Inferior parietal cortex (tissue), 1 donor: ENCODE data around the gene PRR14.

Experiments used
- DNase-seq: peaks from one replicate; pipeline ENCODE4 v3.0.0-alpha.2; 2016; ENCODE audit errors: extremely low spot score

The PRR14 gene

DNA sequence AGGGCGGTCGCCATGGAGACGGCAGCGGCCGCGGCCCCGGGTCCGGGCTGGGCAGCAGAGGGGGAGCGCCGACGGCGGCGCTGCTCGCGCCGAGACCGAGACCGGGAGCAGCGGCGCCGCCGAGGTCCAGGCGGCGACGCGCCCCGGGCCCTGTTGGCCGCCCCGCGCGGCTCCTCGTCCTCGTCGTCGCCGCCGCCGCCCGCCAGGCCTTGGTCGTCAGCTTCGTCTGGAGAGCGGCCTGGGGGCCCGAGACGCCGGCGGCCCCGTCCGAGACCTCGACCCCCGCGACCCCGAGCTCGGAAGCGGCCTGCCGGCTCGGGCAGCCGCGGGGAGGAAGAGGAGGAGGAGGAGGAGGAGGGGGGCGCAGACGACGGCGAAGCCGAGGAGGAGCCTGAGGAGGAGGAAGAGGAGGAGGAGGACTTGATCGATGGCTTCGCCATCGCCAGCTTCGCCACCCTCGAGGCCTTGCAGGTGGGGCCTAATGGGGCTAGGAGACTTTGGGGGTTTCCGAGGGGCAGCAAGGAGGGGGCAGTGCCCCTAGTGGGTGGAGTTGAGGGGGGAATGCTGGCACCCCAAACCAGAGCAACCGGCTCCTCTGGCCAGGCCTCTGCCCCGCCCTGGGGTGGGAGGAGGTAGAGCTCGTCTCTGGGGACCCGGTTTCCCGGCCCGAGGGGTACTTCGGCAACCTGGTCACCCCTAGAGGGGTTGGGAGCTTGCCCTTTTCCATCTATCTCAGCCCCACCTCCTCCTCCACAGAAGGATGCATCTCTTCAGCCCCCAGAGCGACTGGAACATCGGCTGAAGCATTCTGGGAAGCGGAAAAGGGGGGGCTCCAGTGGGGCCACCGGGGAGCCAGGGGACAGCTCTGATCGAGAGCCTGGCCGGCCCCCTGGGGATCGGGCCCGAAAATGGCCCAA lies 9.0 kb downstream of the PRR14 start:
- no peak for DNase-seq

DNA sequence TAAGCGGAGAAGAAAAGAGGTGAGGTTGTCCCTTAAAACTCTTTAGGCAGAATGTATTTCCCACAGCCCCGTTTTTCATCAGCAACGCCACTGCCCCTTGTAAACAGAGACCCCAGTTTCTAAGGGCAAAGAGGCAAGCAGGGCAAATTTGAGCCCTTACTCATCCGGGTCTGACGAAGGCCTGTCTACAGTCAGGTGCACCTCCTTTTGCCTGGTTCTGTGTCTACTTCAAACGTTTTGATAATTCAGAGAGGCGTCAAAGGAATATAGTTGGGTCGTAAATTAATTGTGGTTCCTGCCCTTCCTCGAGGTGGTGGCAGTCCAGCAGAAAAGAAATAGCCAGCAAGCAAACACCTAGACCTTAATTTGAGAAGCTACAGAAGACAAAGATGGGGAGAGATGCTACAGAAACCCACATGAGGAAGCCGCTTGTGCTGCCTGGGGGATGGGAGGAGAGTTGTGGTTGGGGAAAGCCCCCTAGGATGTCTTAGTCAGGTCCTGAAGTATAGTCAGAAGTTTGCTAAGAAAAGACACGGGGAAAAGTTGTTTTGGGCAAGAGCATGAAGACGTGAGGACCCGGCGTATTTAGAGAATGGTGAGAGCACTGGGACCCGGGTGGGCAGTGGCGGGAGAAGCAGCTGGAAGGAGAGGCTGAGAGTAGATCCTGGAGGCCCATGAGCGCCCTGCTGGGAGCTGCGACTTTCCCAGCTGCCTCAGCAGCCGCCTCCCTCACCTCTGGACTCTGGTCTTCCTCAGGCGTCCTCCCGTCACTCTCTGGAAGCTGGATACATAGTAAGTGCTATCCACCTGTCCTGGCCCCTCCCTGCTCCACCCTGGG lies 9.9 kb downstream of the PRR14 start:
- DNase-seq = no peak

DNA sequence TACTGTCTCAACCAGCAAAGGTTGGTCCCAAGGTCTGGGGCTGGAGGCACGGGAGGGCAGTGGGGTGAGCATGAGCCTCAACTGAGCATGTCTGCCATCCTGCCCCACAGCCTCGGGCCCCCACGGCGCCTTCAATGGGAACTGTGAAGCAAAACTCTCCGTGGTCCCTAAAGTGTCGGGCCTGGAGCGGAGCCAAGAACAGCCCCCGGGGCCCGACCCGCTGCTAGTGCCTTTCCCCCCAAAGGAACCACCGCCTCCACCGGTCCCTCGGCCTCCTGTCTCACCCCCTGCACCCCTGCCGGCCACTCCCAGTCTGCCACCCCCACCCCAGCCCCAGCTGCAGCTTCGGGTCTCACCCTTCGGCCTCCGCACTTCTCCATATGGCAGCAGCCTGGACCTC lies 11.7 kb downstream of the PRR14 start:
- DNase-seq = no peak

DNA sequence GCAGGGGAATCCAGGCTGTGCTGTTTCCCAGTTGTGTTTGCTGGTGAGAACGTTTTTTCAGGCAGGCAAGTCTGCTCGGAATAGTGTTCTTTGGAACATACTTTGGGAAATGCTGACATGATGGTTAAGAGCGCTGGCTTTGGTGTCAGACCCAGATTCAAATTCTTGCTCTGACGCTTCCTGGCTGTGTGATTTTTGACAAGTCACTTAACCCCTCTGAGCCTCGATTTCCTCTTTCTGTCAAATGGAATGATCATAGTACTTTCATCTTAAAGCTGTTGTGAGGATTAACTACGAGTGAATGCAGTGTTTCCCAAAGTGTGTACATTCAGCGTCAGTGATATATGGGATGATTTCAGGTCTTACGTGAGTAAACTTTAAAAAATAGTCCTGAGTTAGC lies 12.3 kb downstream of the PRR14 start:
- DNase-seq = no peak

DNA sequence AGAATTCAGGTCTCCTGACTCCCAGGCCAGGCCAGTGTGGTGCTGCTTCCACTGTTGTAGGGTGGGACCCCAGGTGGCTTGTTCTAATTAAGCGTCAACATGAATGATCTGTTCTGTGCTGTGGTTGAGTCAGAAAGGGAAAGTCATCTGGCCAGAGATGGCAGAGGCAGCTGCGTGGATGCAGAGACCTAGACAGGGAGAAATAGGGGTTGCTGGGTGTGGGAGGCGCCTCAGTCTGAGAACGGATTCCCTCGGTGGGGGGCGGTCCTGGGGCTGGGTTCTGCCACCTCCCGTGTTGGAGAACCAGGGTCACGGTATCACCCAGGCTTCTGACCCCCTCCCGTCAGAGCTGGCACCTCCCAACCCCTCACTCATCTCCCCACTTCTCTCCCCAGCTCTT lies 13.1 kb downstream of the PRR14 start:
- DNase-seq = no peak

DNA sequence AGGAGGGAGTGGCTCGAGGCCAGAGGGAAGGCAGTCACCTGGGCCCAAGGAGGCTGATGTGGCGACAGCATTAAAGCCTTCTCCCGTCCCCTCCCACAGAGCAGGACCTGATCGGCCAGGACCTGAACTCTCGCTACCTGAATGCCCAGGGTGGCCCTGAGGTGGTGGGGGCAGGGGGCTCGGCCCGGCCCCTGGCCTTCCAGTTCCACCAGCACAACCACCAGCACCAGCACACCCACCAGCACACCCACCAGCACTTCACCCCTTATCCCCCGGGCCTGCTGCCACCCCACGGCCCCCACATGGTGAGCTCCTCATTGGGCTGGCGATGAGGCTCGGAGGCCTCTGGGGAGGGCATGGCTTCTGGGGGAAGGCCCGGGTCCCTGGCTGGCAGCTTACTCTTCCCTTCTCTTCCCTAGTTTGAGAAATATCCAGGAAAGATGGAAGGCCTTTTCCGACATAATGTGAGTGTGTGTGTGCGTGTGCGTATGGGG lies 13.9 kb downstream of the PRR14 start:
- DNase-seq = no peak

DNA sequence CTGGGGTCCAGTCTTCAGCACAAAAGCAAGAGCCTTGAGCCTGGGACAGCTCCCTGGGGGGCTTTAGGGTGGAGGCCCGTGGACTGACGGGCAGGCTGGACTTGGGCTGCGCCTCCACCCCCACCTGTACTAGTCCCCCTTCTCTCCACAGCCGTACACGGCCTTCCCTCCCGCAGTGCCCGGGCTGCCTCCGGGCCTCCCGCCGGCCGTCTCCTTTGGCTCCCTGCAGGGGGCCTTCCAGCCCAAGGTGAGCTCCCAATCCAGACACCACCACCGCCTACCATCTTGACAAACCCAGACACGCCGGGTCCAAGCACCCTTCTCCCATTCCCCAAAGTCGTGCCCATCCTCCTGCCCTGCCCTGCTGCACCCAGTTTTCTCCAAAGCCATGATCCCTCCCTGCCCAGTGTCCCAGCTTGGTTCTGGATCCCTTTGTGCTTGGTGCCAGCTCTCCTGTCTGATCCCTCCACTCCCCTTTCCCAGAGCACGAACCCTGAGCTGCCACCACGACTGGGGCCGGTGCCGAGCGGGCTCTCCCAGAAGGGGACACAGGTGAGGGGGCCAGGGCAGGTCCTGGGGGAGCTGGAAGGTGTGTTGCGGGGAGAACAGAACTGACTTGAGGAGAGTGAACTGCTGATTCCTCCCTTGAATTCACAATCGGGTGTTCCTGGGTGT lies 14.5 kb downstream of the PRR14 start:
- DNase-seq = no peak

DNA sequence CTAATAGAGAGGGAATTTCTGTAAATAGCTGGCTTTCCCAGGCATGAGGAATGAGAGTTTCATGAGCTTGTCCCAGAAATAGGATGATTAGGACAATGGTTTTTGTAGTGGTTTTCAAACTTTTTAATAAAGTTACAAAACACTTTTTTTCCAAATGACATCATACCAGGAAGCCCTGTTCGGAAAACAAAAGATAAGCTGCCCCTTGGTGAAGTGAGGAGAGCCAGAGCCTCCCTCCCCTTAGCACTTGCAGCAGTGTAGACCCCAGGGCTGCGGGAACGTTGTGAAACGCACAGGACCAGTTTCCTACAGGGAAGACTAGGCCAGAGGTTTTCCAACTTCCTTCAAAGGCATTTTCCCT lies 15.1 kb downstream of the PRR14 start:
- DNase-seq = no peak

DNA sequence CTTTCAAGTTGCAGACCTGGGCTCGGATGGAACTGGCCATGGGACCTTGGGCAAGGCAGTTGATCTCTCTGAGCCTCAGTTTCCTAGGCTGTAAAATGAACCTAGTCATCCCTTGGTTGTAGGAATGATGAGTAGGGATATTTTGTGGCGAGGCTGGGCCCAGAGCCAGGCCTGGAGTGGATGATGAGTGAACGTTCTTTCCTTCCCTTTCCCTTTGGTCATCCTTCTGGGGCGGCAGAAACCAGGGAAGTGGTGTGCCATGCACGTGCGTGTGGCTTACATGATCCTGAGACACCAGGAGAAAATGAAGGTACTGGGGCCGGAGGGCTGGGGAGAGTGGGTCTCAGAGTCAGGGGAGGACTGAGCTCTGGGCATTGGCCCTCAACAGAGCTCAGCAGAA lies 15.9 kb downstream of the PRR14 start:
- no peak for DNase-seq

DNA sequence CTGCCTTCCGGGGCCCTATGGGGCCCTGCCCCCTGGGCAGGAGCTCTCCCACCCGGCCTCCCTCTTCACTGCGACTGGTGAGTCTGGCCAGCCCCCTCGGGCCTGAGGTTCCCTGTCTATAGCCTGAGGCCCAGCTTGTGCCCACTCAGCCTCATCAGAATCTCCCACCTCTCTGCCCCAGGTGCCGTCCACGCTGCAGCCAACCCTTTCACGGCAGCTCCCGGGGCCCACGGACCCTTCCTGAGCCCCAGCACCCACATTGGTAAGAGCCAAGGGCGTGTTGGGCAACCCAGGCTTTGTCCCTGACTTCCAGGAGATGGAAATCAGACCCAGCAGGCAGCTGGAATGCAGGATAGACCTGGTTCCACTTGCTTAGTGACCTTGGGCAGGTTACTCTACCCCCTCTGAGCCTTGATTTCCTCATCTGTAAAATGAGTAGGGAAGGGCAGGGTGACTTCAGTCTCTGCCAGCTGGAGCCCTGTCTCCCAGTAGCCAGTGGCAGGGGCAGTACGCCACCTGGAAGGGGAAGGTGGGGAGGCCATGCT lies 16.7 kb downstream of the PRR14 start:
- no peak for DNase-seq

DNA sequence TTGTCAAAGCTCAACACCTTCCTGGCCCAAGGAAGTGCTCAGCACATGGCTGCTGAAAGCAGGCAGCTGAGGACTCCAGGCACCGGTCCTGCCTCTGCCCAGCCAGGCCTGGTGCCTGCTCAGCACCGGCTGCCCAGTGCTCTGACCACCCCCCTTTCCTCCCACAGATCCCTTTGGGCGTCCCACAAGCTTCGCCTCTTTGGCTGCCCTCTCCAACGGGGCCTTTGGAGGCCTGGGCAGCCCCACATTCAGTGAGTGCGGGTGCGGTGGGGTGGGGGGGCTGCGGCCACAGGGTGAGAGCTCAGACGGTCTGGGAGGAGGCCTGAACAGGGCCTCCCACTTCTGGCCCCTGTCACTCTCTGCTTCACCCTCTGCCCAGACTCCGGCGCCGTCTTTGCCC lies 17.6 kb downstream of the PRR14 start:
- DNase-seq = no peak

DNA sequence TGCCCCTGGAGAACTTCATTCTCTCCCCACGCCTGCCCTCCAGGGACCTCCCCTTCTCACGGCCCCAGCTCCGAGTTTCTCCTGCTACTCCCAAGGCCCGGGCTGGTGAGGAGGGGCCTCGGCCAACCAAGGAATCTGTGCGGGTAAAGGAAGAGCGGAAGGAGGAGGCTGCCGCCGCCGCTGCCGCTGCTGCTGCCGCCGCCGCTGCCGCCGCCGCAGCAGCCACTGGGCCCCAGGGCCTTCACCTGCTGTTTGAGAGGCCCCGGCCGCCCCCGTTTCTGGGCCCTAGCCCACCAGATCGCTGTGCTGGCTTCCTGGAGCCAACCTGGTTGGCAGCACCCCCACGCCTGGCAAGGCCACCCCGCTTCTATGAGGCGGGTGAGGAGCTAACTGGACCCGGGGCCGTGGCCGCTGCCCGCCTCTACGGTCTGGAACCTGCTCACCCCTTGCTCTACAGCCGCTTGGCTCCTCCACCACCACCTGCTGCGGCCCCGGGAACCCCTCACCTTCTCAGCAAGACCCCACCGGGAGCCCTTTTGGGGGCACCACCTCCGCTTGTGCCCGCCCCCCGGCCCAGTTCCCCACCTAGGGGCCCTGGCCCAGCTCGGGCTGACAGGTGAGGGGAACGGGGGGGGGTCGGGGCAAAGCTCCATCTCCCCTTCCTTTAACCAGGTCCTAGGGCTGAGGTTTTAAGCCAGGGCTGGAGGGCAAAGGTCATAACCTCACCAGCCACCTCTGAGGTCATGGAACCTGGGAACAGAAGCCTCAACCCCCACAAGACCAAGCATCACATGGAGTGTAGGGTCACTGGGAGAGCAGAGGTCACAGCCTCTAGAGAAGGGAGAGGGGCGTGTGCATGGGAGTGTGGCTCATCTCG lies 18.5 kb downstream of the PRR14 start:
- DNase-seq = no peak

DNA sequence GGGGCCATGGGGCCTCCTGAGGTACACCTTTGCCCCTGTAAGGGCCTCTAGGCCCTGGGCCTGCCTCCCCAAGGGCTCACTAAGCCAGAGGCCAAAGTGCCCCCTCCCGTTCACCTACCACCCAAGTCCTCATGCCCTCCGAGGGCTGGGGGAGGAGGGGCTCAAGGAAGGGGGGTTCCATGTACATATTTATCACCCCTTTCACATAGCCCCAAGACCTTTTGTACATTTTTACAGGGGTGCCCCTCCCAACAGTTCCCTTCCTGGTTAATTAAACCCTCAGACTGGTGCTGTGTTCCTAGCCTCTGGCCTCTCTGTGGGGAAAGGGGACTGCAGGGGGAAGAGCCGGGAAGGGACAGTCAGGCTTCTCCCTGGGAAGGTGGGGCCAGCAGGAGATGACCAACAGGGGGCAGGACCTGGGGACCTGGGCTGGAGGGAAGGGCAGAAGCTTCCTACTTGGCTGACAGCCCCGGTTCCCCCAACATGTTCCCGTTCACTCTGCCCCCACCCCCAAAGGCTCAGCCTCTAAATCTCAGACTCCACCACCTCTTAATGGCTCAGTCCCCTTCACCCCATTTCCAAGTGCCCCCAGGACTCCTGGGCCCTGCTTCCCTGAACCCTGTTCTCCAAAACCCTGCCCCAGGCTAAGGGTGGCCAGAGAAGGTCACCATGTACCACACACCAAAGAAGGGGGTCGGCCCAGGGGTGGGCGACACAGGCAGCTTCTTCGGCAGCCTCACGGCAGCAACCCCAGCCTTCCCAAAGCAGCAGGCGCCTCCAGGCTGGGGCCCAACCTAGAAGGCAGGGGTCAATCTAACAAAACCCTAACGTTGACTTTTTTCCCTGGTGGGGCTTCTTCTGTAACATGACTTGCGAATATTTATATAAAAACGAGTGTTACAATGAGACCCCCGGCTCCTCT lies 19.4 kb downstream of the PRR14 start:
- no peak for DNase-seq

DNA sequence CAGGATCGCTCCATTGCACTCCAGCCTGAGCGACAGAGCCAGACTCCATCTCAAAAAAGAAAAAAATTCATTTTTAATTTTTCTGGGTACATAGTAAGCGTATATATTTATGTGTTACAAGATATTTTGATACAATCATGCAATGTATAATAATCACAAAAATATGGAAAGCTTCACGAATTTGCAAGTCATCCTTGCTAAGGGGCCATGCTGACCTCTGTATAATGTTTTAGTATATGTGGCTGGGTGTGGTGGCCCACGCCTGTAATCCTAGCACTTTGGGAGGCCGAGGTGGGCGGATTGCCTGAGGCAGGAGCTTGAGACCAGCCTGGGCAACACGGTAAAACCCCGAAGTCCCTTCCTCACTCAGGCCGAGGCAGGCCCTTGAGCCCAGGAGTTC lies 24.4 kb downstream of the PRR14 start:
- DNase-seq = no peak

DNA sequence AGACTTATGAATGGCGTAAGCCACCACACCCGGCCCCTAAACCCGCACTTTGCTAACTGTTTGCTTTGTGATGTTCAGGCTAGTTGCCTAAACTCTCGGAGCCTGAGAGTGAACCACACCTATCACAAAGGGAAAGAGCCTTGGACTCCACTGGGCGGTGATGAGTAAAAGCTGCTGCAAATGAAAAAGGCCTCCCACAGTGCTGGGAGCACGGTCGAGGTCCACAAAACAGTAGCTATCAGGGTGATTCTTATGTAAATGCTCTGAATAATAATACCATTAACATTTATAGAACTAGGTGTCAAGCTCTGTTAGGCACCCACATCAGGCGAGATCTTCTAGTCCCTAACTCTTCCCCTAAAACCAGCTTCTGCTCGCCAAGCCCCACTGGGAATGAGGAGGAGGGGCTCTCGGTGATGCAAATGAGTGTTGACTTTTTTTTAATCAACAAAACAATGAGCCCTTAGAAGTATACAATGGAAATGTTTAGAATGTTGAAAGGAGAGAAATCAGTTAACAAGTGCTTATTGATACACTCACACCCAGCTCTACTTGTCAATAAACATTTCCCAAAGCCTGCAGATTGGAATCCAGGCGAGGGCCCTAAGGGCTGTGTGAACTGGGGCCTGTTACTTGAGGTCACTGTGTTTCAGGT lies 27.3 kb downstream of the PRR14 start:
- no peak for DNase-seq

DNA sequence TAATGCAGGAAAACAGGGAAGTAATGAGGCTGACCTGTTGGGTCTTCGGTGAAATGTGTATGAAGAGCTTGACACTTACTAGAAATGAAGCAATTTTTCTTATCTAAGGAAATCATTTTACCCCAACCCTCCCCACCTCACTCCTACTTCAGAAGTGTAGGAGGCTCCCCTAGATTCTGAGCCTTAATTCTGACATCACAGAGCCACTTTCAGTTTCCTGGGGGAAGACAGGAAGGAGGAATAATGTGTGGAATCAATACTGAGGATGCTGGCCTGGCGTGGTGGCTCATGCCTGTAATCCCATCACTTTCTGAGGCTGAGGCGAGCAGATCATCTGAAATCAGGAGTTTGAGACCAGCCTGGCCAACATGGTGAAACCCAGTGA lies 27.8 kb downstream of the PRR14 start:
- no peak for DNase-seq

DNA sequence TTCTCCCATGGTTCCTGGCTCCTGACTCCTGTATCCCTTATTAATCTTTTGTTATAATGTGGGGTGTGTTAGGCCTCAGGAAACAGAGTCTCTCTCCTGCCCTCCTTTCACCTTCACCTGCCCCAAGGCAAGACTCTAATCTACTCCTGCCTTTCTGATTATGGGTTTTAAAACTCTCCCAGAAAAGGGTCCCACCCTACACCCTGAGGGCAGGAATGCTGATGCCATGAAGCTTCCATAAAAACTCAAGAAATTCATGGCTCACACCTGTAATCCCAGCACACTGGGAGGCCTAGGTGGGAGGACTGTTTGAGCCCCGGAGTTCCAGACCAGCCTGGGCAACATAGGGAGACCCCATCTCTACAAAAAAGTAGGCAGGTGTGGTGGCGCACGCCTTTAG lies 29.6 kb downstream of the PRR14 start:
- no peak for DNase-seq

DNA sequence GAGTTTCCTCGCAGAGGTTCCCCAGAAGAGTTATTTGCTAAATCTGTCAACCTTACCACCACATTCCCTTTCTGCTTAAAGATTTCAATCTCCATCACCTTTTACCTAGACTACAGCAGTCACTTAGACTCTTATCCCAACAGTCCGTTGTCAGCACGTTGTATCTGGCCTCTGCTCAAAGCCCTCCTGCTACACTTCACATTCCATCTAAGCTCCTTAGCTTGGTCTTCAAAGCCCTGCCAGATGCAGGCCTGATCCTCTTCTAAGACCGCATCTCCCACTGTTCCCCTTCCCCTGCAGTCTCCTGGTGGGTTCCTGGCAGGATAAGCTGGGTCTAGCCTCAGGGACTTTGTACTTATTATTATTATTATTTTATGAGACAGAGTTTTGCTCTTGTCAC lies 37.9 kb downstream of the PRR14 start:
- no peak for DNase-seq

DNA sequence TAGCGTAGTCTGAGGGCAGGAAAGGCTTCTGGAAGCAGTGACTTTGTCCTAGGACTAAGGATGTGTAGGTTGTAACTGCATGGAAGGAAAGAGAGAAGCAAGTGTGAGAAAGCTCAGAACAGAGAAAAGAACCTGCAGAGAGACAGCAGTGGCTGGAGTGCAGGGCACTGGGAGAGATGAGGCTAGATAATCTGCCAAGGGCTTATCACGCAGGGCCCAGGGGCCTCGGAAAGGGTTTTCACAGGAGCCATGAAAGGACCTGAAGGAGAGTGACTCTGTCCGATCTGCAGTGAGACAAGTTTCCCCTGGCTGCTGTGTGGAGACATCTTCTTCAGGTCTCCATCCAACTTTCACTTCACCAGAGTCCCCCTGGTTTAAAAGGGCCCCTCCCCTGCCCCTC lies 41.1 kb downstream of the PRR14 start:
- DNase-seq = no peak
